Neural crest cell (in vitro differentiated cells): ENCODE measurements around the gene DOCK7. TPM values are rescaled to one million over a fixed set of nuclear protein-coding genes. Genes with fewer than 3 reads are reported as not detected.

Experiments used
- DNase-seq: peaks from one replicate; pipeline ENCODE4 v3.0.0; 2021; ENCODE audit warnings: low read depth, mixed read lengths, low spot score
- H3K27ac Mint-ChIP-seq: one replicate; pipeline ENCODE4 v1.8.0; 2021; ENCODE audit warnings: mild to moderate bottlenecking, mixed read lengths; ENCODE audit not compliant: unreplicated experiment
- H3K27me3 Mint-ChIP-seq: 2 replicates; pipeline ENCODE4 v1.8.0; 2021; ENCODE audit warnings: low read depth, mild to moderate bottlenecking, mixed read lengths
- H3K36me3 Mint-ChIP-seq: 2 replicates; pipeline ENCODE4 v1.8.0; 2021; ENCODE audit warnings: low read depth, mild to moderate bottlenecking, mixed read lengths
- H3K4me1 Mint-ChIP-seq: 2 replicates; pipeline ENCODE4 v1.8.0; 2021; ENCODE audit warnings: mixed read lengths
- H3K4me3 Mint-ChIP-seq: one replicate; pipeline ENCODE4 v1.8.0; 2021; ENCODE audit warnings: mild to moderate bottlenecking, mixed read lengths
- H3K9me3 Mint-ChIP-seq: 2 replicates; pipeline ENCODE4 v1.8.0; 2021; ENCODE audit warnings: mixed read lengths
- total RNA-seq: library from RNA; stranded (reverse); gene quantifications from 2 replicates; pipeline ENCODE4 v1.2.1, GENCODE V29; 2021
- TF ChIP-seq, protein P1 (sequence below): fragments of 200-600 bp; sonication (generic); conservative IDR thresholded peaks from 2 replicates; pipeline ENCODE4 v1.5.0; 2021; ENCODE audit warnings: antibody characterized with exemption, mild to moderate bottlenecking

DOCK7 gene
- total RNA-seq, 1 donor from 2014 or later = 79.8 TPM

DNA sequence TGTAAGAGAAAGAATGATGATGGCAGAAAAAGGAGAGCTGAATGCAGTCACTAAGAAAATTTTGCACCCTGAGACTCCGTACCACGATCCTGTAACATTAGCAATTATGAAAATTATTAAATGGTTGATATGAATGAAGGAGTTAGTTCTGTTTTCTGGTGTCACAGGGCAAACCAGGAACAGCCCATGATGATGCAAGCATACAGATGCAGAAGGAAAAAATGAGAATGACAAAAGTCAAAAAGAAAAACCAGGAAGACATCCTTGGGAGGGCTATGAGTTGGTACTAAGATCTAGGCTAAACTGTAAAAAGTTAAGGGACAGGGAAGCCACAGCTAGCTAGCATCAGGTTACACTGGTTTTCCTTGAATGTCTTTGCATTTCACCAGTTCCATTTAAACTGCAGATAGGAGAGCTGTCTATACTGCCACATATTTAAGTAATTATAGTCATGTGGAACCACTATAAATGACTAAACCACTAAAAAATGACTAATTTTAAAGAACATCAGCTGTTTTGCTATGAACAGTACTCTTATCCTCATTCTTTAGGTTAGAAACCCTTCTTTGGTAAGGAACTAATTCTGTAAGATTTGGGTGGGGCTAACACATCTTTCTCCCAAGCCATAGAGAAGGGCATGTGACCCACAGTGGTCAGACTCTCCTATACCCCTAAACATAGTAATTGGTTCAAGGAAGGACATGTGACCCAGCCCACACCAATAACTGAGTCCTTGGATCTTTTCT, 11.4 kb downstream of the DOCK7 start:
- peaks cover 13% of the 10 kb centered on the region for H3K4me1 Mint-ChIP-seq
- H3K36me3 Mint-ChIP-seq = peaks cover 8% of the 10 kb centered on the region
- H3K27me3 Mint-ChIP-seq = no peaks in the 10 kb centered on the region
- no peak overlapping the region for H3K27ac Mint-ChIP-seq
- TF ChIP-seq, protein P1, sequence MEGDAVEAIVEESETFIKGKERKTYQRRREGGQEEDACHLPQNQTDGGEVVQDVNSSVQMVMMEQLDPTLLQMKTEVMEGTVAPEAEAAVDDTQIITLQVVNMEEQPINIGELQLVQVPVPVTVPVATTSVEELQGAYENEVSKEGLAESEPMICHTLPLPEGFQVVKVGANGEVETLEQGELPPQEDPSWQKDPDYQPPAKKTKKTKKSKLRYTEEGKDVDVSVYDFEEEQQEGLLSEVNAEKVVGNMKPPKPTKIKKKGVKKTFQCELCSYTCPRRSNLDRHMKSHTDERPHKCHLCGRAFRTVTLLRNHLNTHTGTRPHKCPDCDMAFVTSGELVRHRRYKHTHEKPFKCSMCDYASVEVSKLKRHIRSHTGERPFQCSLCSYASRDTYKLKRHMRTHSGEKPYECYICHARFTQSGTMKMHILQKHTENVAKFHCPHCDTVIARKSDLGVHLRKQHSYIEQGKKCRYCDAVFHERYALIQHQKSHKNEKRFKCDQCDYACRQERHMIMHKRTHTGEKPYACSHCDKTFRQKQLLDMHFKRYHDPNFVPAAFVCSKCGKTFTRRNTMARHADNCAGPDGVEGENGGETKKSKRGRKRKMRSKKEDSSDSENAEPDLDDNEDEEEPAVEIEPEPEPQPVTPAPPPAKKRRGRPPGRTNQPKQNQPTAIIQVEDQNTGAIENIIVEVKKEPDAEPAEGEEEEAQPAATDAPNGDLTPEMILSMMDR = no peak
- no peak overlapping the region for H3K4me3 Mint-ChIP-seq
- no peaks in the 10 kb centered on the region for H3K9me3 Mint-ChIP-seq
- no peak for DNase-seq

DNA sequence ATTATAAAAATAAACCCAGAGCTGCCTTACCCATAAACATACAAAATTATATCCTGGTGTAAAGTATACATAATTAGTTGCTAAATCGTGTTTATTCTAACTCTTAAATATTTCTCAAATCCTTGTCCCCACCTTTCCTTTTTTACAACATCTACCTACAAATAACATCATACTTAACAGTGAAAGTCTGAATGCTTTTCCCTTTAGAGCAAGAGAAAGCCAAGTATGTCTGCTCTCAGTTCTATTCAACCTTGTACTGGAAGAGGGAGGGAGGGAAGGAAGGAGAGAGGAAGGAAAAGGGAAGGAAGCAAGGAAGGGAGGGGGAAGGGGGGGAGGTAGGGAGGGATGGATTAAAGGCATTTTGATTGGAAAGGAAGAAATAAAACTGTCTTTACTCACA, 14.6 kb downstream of the DOCK7 start:
- Mint-ChIP-seq H3K27ac (no peak overlapping the region), H3K4me1 (peaks cover 23% of the 10 kb centered on the region), H3K4me3 (no peak overlapping the region), H3K9me3 (no peaks in the 10 kb centered on the region), H3K36me3 (peaks cover 12% of the 10 kb centered on the region), H3K27me3 (no peaks in the 10 kb centered on the region)
- no peak for DNase-seq
- TF ChIP-seq, protein P1 = no peak

DNA sequence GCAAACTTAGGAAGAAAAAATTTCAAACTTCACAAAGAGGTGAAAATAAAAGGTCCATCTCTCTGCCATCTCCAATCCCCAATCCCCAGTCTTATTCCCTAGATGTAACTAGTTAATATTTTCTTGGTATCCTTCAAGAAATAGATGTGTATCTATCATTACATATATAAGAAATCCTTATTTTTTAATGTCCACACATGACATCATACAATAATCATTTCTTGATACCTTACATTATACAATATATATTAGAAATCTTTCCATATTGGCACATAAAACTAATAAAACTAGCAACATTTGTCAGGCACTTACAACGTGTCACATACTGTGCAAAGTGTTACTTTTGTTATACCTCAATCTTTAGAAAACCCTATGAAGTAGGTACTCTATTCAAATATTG, 16.2 kb downstream of the DOCK7 start:
- H3K36me3 Mint-ChIP-seq = peaks cover 10% of the 10 kb centered on the region
- DNase-seq = no peak
- no peak overlapping the region for H3K4me3 Mint-ChIP-seq
- H3K27me3 Mint-ChIP-seq = no peaks in the 10 kb centered on the region
- TF ChIP-seq, protein P1 = no peak
- H3K27ac Mint-ChIP-seq = no peak overlapping the region
- H3K9me3 Mint-ChIP-seq = no peaks in the 10 kb centered on the region
- peaks cover 22% of the 10 kb centered on the region for H3K4me1 Mint-ChIP-seq

DNA sequence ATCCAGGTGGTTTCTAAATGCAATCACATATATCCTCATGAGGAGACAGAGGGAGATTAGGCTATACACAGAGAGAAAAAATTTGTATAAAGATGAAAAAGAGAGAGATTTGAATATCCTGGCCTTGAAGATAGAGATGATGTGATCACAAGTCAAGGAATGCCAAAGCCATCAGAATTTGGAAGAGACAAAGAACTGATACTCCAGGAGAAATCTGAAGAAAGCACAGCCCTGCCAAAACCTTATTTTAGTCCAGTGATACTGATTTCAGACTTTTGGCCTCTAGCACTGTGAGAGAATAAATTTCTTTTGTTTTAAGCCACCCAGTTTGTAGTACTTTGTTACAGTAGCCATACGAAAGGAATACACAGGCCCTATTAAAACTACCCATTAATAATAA, 33.4 kb downstream of the DOCK7 start:
- Mint-ChIP-seq H3K4me1 (peaks cover 13% of the 10 kb centered on the region), H3K27me3 (no peaks in the 10 kb centered on the region), H3K36me3 (peaks cover 30% of the 10 kb centered on the region), H3K4me3 (no peak overlapping the region), H3K27ac (no peak overlapping the region), H3K9me3 (no peaks in the 10 kb centered on the region)
- TF ChIP-seq, protein P1 = no peak
- no peak for DNase-seq

DNA sequence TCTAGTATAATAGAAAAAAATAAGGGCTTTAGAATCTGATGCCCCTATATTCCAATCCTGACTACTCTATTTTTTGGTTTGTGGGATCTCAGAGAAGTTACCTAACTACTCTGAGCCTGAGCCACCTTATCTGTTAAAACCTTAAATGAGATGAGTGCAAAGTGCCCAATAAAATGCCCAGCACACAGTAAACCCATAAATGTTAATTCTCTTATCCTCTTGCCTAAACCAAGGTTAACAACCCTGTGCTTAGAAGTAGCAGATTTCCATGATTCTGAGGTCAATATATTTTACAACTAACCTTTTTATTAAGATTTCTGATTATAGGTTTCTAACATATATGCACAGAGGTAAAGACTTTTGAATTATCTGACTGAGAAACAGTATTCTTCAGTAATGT, 35.8 kb downstream of the DOCK7 start:
- H3K9me3 Mint-ChIP-seq = no peaks in the 10 kb centered on the region
- no peak for DNase-seq
- TF ChIP-seq, protein P1 = no peak
- no peaks in the 10 kb centered on the region for H3K27me3 Mint-ChIP-seq
- H3K4me1 Mint-ChIP-seq = peaks cover 13% of the 10 kb centered on the region
- H3K36me3 Mint-ChIP-seq = peaks cover 34% of the 10 kb centered on the region
- H3K4me3 Mint-ChIP-seq = no peak overlapping the region
- no peak overlapping the region for H3K27ac Mint-ChIP-seq
